GM19468 (cell line): ENCODE results near the gene THUMPD2.

ENCODE experiments used
- ATAC-seq: cut with Tn5 transposase; IDR thresholded peaks from one replicate; pipeline ENCODE4 v1.9.1; 2021; ENCODE audit warnings: mild to moderate bottlenecking, moderate library complexity, moderate number of reproducible peaks; ENCODE audit not compliant: unreplicated experiment; ENCODE audit errors: extremely low read depth

Gene THUMPD2

GRCh38 chr2:39688181-39688580 is 90.9 kb downstream of the THUMPD2 start:
- no peak for ATAC-seq

GRCh38 chr2:39686456-39686855 is 92.6 kb downstream of the THUMPD2 start:
- no peak for ATAC-seq
